NCI-H2227 (cell line): ENCODE measurements around the gene CCN6.
"Not testable (repeated sequence)": the region's sequence is repeated elsewhere in the genome, so short reads cannot be mapped to it uniquely, and the experiment has no call there.

Experiments used
- DNase-seq: peaks from one replicate; lab custom pipeline; 2025; ENCODE audit not compliant: unreplicated experiment; lab: John Stamatoyannopoulos, UW

CCN6 gene

DNA sequence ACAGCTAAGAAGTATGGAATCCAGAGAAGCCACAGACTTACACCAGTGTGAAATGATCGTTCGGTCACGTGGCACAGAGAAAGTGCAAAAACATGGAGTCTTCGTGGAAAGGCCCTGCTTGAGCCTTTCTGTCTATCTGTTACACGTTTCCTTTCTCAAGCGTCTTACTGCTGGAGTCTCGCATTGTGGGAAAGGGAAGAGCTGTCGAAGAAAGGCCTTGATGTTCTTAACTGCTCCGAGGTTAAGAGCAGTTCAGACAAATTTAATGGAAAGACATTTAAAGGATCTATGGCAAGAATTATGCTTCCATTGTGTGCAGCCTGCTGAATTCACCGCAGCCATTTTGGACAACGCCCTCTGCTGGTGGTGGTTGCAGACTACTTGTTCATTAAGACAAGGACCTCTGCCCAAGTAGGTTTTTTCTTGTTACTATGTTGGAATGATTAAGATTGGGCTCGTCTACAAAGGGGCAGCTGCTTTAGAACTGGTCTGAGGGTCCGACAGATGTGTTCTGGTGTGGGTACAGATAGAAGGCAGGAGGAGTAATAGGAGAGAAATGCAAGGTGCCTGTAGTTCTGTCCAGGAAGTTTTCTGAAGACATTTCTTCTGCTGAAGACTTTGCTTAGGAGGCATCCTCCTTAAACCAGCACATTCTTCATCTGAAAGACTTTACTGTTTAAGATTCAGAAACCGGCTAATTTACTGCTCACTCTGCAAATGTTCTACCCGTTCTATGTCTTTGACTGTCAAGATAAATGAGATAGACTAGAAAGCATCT, 24.7 kb upstream of the CCN6 start:
- DNase-seq: peak; percentile 64

DNA sequence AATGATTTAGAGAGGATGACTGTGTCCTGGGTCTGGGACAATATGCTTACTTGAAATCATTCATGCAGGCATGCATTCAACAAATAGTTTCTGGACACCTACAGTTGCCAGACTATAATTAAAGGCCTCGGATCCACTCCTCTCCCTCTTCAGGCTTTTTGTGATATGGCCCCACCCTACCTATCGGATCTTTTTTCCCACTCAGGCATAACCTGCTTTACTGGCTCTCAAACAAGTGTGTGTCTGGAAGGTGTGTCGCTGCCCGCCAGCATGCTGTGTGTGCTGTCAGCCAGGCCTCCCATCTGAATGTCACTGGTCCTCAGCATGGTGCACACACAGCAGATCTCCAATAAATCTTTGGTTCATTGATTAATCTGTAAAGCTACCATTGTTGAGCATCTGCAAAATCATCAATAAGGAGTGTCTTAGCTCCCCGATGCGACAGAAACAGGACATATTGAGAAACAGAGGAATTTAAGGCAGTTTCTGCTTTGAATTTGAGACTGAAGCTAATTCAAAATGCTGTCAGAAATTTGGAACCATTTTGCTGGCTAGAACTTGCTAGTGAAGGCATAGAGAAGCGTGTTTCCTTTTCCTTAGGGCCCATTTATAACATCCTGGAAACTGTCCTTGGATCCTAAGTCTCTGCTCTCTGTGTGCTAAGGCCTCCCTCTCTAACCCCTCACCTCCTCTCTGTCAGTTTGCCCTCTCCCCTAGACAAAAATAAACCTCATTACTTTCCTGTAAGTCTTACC, 23.5 kb upstream of the CCN6 start:
- no peak for DNase-seq

DNA sequence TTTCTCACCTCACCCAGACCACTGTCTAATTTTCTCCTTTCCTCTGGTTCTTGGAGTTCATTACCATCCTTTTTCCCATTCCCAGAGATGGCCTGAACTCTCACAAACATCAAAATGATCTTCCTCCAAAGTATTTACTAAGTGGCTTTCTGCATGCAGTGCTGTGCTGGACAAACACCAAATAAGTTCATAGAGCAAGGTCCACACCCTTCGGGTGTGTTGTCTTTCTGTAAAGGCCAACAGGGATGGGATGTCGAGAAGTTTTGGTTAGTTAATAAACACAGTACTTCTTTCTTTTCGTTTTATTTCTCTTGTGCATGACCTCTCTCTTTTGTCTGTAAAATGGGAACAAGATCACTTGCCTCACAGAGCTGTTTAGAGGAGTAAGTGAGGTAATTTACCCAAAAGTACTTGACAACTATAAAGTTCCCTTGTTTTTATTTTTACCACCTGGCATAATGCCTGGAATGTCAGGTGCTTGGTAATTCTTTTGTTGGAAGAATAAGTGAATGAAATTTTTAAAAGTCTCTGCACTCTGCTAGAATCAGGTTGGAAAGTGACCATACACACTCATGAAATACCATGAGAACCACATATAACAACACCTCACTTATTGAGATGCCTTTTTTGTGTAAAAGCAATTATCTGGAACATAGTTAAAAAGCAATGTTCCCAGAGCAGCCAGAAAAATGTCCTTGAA, 22.8 kb upstream of the CCN6 start:
- no peak for DNase-seq

DNA sequence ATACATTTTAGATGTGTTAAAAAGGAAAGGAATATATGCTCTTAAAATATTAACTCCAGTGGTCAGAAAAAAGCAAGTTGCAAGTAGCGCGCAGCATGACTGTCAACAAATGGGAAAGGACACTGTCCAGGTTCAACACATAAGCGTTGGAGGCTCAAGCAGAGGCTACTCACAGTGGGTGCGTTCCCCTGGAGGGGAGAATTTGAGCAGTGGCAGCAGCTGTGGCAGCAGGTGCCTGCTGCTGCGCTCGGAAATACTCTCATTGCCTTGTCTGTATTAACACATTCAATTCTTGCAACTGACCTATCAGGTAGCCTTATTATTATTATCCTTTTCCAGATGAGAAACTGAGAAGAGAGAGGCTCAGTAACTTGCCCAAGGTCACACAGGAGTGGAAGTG, 21.9 kb upstream of the CCN6 start:
- DNase-seq: no peak

DNA sequence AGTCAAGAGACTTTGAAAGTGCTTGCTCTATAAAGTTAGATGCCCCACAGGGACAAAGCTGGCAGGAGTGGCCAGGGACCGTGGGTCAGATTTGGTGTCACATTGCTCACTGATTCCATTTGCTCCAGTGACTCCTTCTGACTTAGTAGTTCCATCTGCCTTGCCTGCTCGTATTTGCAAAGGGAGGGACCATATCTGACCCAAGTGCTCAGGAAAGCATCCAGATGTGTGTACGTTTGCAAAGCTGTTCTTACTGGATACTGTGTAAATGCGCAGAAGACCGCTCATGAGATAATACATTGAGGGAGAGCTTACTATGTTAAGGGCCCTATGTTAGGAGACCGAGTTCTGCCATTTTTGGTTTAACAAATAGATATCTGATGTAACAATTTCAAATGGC, 21.2 kb upstream of the CCN6 start:
- DNase-seq: no peak

DNA sequence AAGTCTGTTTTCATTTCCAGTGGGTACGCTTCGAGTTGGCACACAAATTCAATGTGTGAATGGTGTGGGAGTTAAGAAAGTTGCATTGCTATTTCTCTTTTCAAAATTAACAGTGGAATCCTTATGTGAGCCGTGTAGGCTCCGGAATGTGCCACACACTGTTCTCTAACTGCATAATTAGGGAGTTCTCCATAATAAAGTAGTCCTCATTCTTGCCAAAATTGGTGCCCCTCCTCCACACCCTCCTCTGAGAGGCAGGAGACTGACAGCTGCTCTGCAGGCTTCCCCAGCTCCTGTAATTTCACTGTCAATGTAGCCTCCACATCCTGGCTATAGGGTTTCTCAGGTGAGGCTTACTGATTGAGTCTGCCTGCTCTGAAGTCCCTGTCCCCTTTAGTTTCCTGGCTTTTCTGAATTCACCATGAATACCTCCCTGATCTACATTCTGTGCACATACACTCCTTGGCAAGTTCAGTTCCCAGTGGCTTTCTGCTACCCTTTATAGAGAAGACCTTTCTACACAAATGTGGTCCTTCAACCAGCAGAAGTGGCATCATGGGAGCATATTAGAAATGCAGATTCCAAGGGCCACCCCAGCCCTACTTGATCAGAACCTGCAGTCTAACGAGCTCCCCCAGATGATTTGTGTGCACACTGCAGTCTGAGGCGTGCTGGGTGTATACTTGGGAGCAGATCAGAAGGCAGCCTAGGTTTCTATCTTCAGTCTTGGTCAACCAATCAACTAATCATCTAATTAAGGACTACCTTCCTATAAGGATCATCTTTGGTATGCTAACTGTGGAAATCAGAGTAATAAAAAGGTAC, 19.9 kb upstream of the CCN6 start:
- DNase-seq: no peak

DNA sequence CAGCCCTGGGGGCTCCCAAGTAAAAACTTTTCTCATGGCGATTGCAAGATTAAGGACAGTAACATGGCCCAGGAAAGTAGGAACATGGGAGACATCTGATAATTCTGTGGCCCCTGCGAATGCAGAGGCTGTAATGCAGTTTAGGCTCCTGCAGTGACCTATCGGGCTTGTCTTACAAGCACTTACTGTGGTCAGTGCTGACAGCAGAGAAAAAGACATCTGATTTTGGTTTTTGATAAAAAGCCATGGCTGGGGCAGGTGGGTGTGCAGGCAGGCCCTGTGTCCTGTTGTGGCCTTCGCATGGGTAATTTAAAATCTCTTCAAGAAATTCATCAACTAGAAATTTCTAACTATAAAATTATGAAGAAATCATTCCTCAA, 19.3 kb upstream of the CCN6 start:
- no peak for DNase-seq

DNA sequence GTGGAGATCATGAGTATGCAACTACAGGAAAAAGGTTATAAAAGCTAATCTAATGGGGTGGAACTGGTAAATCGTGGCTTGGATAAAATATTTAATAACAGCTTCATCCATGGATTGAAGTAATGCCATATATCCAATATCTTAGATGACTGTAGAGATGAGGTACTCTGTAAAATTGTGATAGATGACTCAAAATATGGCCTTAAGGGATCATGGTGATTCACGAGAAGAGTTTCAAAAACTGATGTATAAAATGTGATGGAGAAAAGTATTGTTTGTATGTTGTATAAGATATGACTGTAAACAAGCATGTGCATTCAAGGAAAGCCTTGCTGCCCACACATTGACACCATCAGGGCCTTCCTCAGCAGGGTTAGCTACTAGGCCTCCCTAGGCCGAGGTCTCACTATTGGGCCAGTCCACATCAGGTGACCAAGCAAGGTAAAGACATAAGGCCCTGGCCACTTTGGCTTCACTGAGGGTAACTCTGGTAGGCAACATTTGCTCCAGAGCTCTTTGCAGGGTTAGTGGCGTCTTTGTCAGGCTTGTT, 17.7 kb upstream of the CCN6 start:
- no peak for DNase-seq

DNA sequence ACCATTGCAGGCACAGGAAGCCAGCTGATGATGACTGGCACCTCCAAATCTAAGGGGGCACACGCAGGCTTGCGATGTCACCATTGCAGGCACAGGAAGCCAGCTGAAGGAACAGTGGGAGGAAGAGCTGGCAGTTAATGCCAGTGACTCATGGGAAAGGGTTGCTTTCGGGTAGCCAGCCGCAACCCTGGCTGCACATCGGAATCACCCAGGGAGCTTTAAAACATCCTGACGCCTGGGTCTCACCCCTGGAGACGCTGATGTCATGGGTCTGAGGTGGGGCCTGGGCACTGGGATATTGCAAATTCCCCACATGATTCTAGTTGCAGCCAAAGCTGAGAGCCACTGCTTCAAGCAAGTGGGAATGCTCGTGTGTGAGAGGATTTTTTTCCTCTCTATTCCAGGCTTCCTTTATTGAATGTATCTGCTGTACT, 16.1 kb upstream of the CCN6 start:
- no peak for DNase-seq

DNA sequence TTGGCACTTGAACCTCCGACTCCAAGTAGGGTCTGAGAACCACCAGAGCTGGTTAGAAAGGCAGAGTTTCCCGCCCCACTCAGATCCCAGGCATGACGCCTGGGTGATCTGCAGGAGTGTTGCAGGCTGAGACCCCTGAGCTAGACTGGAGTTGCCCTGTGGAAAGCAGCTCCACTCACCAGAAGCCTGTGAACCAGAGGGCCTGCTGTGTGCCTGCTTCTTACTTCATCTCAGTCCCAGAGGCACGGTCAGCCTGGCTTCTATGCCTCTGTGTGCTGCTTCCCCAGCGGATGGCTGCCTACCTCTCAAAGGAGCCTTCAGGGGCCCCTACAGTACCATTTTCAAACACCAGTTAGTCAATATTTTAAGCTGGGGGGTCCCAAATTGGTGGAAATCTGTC, 15.6 kb upstream of the CCN6 start:
- DNase-seq: no peak

DNA sequence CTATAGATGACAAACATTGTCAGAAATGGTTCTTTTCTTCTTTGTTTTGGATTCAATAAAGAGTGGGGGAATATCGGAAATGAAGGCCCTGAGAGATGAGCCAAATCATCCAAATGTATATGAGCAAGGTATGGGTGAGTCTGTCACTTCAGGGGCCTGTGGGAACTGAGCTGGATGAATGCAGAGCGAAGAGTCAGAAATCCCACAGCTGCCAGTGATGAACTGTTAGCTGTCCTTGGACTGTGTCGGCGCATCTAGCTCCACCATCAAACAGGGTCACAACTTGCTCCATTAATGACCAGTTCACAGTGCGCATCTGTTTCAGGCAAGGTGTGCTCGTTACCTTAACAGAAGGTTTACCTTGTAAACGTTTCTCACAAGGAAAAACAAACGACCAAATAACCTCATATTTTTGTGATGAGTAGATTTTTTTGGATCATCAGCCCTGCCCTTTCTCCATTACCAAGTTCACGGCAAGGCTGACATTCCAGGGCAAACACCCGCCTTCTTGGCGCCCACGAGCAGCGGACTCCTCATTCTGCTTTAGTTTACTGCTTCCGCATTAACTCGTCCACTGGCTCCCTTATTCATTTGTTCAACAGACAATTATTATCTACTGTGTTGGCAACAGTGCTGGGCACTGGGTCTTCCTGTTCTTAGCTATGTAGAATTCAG, 15.0 kb upstream of the CCN6 start:
- DNase-seq: no peak

DNA sequence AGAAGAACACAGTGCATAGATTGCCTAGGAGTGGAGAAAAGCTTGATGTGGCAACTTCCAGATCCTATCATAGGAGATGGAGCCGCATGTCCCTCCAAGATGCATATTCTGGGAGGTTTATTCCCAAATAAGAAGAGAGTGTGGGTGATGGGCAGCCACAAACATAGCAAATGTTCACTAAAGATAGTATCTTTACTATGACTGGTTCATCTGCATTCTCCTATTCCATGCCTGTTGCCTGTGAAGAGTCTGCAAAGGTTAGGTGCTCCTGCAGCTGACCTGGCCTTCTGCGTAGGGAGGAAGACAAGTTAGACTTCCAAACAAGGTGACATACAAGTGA, 14.5 kb upstream of the CCN6 start:
- no peak for DNase-seq

DNA sequence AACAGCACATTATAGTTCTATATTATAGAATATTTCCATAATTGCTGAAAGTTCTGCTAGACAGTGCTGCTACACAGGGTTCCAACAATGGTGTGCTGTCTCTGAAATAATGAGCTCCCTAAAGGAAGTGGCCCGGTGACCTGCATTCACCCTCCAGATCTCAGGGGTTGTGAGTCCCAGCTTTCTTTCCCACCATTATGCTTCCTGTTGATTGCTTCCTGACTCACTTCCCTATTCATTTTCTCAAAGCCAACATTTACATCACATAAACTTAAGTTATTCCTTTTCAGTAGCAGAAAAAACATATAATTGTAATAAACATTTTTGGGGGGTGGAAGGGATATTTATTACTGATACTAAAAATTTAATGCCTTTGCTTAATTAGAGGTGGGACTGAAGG, 12.9 kb upstream of the CCN6 start:
- no peak for DNase-seq

DNA sequence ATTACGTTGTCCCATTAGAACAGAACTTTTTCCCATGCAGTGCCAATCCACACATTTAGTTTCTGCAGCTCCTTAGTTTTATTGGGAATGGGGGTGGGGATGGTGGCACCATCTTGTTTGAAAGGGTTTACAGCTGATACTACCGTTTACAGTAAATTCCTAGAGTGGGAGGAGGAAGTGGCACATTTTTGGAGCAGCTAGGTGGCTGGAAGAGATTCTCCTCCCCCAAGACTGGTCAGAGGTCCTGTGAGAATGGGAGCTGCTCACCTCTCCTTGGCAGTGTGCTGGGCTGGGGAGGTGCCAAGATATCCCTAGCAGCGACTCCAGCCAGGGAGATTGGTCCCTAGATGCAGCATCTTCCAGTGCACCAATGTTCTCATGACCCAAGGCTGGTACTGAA, 12.4 kb upstream of the CCN6 start:
- no peak for DNase-seq

DNA sequence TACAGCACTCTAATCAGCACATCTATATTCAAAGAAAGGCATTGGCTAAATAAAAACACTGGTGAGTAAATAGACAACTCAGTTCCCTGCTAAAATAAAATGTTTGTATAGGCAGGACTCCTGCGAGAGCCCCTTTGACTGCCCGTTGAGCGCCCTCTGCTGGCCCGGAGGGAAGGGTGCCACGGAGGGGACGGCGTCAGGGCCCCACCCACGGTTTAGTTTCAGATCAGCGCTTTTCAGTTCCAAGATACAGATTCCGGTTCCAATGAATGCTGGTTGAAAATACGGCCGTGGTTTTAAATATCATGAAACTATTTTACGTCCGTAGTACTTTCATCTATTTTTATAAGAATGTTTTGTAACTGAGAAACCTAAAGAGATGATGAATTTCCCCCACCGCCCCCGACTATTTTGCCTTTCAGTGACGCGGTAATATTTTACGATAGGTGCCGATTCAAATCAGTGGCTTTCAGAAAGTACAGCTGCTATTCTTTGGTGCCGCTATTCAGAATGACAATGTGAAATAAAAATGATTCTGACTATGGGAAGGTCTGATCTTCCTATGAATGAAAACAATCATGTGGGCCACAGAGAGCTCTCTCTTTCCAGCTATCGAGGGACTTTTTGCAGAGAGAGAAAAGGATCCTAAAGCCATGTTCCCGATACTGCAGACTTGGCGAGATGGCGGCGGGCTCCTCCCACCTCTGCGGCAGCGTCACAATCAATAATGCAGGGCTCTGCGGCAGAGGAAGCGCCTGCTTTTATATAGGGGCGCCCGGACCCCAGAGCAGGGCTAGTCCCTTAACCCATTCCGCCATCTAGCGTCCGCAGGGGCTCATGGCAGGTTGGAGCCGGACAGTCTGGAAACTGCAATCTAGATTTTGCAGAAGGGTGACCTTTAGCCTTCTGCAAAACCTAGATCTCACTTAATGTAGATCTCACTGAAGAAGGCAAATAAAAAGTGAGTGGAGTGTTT, 10.6 kb upstream of the CCN6 start:
- DNase-seq: peak; percentile 93

DNA sequence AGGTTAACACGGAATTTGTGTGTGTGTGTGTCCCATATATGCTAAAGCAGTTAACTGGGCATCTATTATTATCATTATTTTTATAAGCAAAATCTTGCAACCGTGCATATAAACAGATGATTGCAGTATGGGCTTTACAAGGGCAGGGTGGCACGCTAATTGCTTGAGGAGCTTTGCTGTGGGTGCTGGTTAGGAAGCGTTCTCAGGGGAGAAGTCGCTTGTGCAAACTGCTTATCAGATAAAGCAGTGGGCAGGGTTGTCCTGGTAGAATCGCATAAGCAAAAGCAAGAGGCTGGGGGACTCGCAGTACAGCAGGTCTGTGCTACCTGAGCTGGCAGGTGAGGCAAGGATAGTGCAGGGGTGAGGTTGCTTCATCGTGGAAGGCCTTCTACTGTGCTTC, 9.7 kb upstream of the CCN6 start:
- DNase-seq: no peak

DNA sequence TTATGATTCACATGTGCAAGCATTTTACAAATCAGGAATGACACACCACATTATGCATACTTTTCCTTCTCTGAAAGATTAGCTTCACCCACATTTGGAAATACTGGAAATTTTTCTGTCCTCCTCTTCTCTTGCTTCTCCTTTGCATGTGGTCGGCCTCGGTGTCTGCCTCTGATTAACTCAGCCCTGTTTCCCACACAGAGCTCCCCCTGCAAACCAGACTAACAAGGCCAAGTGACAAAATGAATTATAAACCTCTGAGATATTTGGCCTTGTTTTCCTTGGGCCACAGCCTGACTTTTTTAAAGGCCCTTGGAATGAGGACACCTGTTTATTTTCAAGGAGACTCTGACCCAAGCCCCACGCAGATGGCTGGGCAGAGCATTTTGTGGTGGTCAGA, 9.0 kb upstream of the CCN6 start:
- DNase-seq: no peak

DNA sequence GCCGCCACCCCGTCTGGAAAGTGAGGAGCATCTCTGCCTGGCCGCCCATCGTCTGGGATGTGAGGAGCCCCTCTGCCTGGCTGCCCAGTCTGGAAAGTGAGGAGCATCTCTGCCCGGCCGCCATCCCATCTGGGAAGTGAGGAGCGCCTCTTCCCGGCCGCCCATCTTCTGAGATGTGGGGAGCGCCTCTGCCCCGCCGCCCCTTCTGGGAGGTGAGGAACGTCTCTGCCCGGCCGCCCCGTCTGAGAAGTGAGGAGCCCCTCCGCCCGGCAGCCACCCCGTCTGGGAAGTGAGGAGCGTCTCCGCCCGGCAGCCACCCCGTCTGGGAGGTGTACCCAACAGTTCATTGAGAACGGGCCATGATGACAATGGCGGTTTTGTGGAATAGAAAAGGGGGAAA, 6.4 kb upstream of the CCN6 start:
- not testable (repeated sequence) for DNase-seq

DNA sequence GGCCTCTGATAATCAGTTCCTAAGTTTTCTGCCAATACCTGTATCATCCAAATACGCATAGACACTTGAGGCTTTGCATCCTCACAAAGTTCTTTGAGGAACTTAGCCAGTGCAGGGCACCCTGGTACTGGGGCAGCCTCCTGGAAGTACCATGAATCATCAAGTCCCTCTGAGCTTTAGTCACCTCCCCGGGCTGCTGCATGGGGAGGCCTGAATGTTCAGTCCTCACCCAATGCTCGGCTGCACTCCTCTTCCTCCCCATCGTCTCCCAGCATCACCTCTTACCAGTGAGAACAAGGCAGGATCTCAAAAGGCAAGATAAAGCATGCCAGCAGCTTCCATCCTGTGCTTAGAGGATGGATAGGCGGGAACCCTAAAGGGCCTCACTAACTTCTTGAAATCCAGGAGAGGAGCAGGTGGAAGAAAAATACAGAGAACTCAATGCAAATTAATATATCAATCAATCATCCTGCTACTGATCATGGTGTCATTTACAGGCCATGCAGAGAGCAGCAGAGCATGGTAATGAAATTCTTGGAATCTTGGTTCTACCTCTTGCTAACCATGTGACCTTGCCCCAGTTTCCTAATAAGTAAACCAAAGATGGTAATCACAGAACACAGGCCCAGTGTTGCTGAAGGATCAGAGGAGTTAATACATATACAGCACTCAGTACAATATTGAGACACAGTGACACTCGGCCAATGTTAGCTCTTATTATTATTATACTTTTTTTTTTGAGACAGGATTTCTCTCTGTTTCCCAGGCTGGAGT, 4.7 kb upstream of the CCN6 start:
- DNase-seq: no peak
